GM12878 (cell line): Measurements from ENCODE around the gene EVC.

Source experiments
- CHD2 ChIP-seq: IDR thresholded peaks from 2 replicates; pipeline ENCODE4 v1.6.1; 2011; ENCODE audit warnings: low read depth, low read length, improper control_type of control experiment, borderline replicate concordance
- CTCF ChIP-seq, 3 experiments: IDR thresholded peaks in 2 of 3; conservative IDR thresholded peaks in 1 of 3; 2 replicates each; pipeline ENCODE4 v1.5.1; 2011; ENCODE audit warnings: low read depth in 3 of 3, low read length in 3 of 3, mild to moderate bottlenecking in 3 of 3, control low read depth in 2 of 3, moderate library complexity in 2 of 3, inconsistent platforms in 1 of 3, mixed read lengths in 1 of 3; ENCODE audit not compliant: control insufficient read depth in 2 of 3, insufficient read depth in 1 of 3; ENCODE audit errors: extremely low read depth in 1 of 3
- E4F1 ChIP-seq: fragments of 450-650 bp; IDR thresholded peaks from 2 replicates; pipeline ENCODE4 v1.6.1; 2018; ENCODE audit warnings: borderline replicate concordance, mild to moderate bottlenecking; ENCODE audit not compliant: partially characterized antibody
- ETV6 ChIP-seq, 2 experiments: fragments of 450-650 bp in 1 of 2; IDR thresholded peaks in 1 of 2; conservative IDR thresholded peaks in 1 of 2; 2 replicates each; pipeline ENCODE4 v1.6.1; 2014; ENCODE audit warnings: antibody characterized with exemption in 1 of 2, borderline replicate concordance in 1 of 2, low read depth in 1 of 2, mild to moderate bottlenecking in 1 of 2, moderate library complexity in 1 of 2
- HDGF ChIP-seq: fragments of 450-650 bp; IDR thresholded peaks from 2 replicates; pipeline ENCODE4 v1.6.1; 2016; ENCODE audit warnings: antibody characterized with exemption
- MXI1 ChIP-seq: fragments of 150-350 bp; IDR thresholded peaks from 2 replicates; pipeline ENCODE4 v1.6.1; 2011; ENCODE audit warnings: low read depth, mild to moderate bottlenecking, inconsistent platforms, low read length, improper control_type of control experiment
- NBN ChIP-seq: fragments of 450-650 bp; IDR thresholded peaks from 2 replicates; pipeline ENCODE4 v1.6.1; 2016
- NFYB ChIP-seq: IDR thresholded peaks from 2 replicates; pipeline ENCODE4 v1.6.1; 2011; ENCODE audit warnings: low read depth, mild to moderate bottlenecking, low read length, improper control_type of control experiment, moderate library complexity; ENCODE audit not compliant: insufficient read depth
- PML ChIP-seq: IDR thresholded peaks from 2 replicates; pipeline ENCODE4 v1.6.1; 2012; ENCODE audit warnings: low read length, inconsistent platforms
- POLR2AphosphoS5 ChIP-seq: IDR thresholded peaks from 2 replicates; pipeline ENCODE4 v1.6.1; 2011; ENCODE audit warnings: mild to moderate bottlenecking, low read length, inconsistent platforms
- SP1 ChIP-seq: IDR thresholded peaks from one replicate; pipeline ENCODE4 v1.6.1; 2011; ENCODE audit warnings: low read depth, low read length
- USF2 ChIP-seq: IDR thresholded peaks from 2 replicates; pipeline ENCODE4 v1.6.1; 2011; ENCODE audit warnings: low read depth, low read length, improper control_type of control experiment, borderline replicate concordance
- TF ChIP-seq, protein P1 (sequence below): fragments of 450-650 bp; IDR thresholded peaks from 2 replicates; pipeline ENCODE4 v1.6.1; 2018; ENCODE audit warnings: mild to moderate bottlenecking, low read depth, moderate library complexity; ENCODE audit not compliant: partially characterized antibody

- no peak for TF ChIP-seq SP1
- no peak for TF ChIP-seq CHD2
- TF ChIP-seq CTCF (IDR thresholded peaks at IDR 0.05 in 2 of 3, conservative IDR thresholded peaks at IDR 0.05 in 1 of 3; ENCODE audit: control insufficient read depth in 2 of 3, extremely low read depth in 1 of 3, insufficient read depth in 1 of 3, low read depth in 3 of 3, low read length in 3 of 3), result no peak
- TF ChIP-seq POLR2AphosphoS5, result no peak
- no peak for TF ChIP-seq HDGF
- TF ChIP-seq, protein P1, sequence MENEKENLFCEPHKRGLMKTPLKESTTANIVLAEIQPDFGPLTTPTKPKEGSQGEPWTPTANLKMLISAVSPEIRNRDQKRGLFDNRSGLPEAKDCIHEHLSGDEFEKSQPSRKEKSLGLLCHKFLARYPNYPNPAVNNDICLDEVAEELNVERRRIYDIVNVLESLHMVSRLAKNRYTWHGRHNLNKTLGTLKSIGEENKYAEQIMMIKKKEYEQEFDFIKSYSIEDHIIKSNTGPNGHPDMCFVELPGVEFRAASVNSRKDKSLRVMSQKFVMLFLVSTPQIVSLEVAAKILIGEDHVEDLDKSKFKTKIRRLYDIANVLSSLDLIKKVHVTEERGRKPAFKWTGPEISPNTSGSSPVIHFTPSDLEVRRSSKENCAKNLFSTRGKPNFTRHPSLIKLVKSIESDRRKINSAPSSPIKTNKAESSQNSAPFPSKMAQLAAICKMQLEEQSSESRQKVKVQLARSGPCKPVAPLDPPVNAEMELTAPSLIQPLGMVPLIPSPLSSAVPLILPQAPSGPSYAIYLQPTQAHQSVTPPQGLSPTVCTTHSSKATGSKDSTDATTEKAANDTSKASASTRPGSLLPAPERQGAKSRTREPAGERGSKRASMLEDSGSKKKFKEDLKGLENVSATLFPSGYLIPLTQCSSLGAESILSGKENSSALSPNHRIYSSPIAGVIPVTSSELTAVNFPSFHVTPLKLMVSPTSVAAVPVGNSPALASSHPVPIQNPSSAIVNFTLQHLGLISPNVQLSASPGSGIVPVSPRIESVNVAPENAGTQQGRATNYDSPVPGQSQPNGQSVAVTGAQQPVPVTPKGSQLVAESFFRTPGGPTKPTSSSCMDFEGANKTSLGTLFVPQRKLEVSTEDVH, result no peak
- no peak for TF ChIP-seq NBN
- no peak for TF ChIP-seq USF2
- no peak for TF ChIP-seq E4F1
- 0 out of 2 replicates have a peak, but pooled peaks have one; percentile 31 for TF ChIP-seq MXI1
- TF ChIP-seq PML, result no peak
- TF ChIP-seq ETV6 (conservative IDR thresholded peaks at IDR 0.05 in 1 of 2, IDR thresholded peaks at IDR 0.05 in 1 of 2; ENCODE audit: borderline replicate concordance in 1 of 2, low read depth in 1 of 2), result no peak
- TF ChIP-seq NFYB, result no peak
Observed at GRCh38 chr4:5712931-5713330, 1.9 kb downstream of the EVC start.
